Stomach smooth muscle (tissue), 2 donors: ENCODE results near the gene SMYD3.

ENCODE experiments used
- H3K27ac ChIP-seq: one replicate; pipeline ENCODE4 v1.7.0; 2013; ENCODE audit warnings: mild to moderate bottlenecking, low read length, inconsistent platforms
- H3K27me3 ChIP-seq, 2 donors: one replicate each; pipeline ENCODE4 v1.7.0; 2013; ENCODE audit warnings: low read length in 2 of 2; ENCODE audit not compliant: insufficient read depth in 2 of 2, control insufficient read depth in 1 of 2
- H3K36me3 ChIP-seq, 2 donors: one replicate each; pipeline ENCODE4 v1.7.0; 2013; ENCODE audit warnings: low read length in 2 of 2; ENCODE audit not compliant: control insufficient read depth in 2 of 2, insufficient read depth in 2 of 2
- H3K4me1 ChIP-seq: one replicate; pipeline ENCODE4 v1.7.0; 2013; ENCODE audit warnings: low read length; ENCODE audit not compliant: control insufficient read depth, insufficient read depth
- H3K4me3 ChIP-seq, 2 donors: one replicate each; pipeline ENCODE4 v1.7.0; 2013; ENCODE audit warnings: low read length in 2 of 2
- H3K9ac ChIP-seq, 2 donors: one replicate each; pipeline ENCODE4 v1.7.0; 2013; ENCODE audit warnings: low read length in 2 of 2, mild to moderate bottlenecking in 1 of 2
- H3K9me3 ChIP-seq, 2 donors: one replicate each; pipeline ENCODE4 v1.7.0; 2013; ENCODE audit warnings: low read length in 2 of 2; ENCODE audit not compliant: control insufficient read depth in 2 of 2
- donor health status: healthy.
- donor health status: Pancreatic carcinoma.

SMYD3 gene

DNA sequence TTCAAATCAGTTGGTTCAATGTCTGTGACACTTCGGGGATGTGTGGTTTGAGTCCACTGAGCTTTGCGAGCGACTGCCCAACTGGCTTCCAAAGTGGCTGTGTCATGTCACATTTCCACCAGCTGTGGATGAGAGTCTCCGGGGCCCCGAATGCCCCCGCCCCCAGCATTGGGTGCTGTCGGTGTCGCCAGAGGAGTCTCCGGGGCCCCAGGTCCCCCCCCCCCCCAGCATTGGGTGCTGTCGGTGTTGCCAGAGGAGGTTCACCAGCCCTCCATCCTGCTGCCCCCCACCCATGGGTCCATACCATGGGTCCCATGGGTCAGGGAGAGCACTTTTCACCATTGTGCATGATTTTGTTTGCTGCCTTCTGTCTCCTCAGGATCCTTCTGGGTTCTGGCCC lies 9.0 kb upstream of the SMYD3 start:
- H3K36me3 ChIP-seq, result no peaks in the 10 kb centered on the region
- no peak overlapping the region for H3K4me3 ChIP-seq
- H3K9ac ChIP-seq, result no peak overlapping the region
- H3K4me1 ChIP-seq, result no peaks in the 10 kb centered on the region
- no peak overlapping the region for H3K27ac ChIP-seq
- no peaks in the 10 kb centered on the region for H3K27me3 ChIP-seq
- H3K9me3 ChIP-seq, result peaks cover 6 to 34% of the 10 kb centered on the region in 2 donors

- Histone ChIP-seq H3K4me1 (no peaks in the 10 kb centered on the region), H3K27ac (no peak overlapping the region), H3K36me3 (no peaks in the 10 kb centered on the region), H3K9ac (no peak overlapping the region), H3K9me3 (peaks cover 6 to 34% of the 10 kb centered on the region in 2 donors), H3K27me3 (no peaks in the 10 kb centered on the region), H3K4me3 (peak overlapping the region in 1 of 2 donors; percentile 31)
Measured at GRCh38 chr1:246515390-246516005, 8.4 kb upstream of the SMYD3 start.

DNA sequence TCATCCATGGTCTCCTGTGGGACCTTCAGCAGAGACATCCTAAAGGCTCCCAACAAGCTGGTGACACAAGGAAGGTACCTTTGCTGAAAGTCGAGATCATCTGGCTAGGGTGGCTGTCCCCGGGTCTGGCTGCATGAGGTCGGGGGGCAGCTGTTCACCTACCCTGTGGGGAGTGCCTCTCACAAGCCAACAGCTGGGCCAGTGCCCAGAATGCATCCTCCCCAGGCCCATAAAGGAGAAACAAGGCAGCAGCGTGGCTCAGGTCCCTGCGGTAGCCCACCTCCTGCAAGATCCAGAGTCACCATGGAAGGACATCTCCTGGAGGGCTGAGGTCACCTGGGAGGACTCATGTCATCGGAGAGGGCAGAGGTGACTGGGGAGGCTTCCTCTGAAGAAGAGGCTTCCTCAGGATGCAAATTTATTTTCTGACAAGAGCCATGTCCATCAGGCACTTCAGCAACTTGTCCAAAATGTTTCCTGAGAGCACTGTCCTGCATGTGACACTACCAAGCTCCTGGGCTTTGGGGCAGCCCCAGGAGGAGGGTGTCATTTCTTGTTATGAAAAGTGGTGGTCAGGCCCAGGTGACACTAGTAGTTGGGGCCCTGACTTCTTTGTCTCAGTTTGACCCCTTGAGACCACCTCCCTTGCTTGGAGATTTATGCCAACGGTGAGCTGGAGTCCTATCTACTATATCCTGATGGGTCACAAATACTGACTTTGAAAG lies 6.7 kb upstream of the SMYD3 start:
- H3K4me3 ChIP-seq, result peak overlapping the region in 1 of 2 donors; percentile 19
- H3K27ac ChIP-seq, result no peak overlapping the region
- no peaks in the 10 kb centered on the region for H3K27me3 ChIP-seq
- peaks cover 6 to 34% of the 10 kb centered on the region in 2 donors for H3K9me3 ChIP-seq
- H3K36me3 ChIP-seq, result no peaks in the 10 kb centered on the region
- H3K4me1 ChIP-seq, result no peaks in the 10 kb centered on the region
- no peak overlapping the region for H3K9ac ChIP-seq

GRCh38 chr1:246513041-246513440 lies 6.0 kb upstream of the SMYD3 start:
- no peaks in the 10 kb centered on the region for H3K4me1 ChIP-seq
- no peak overlapping the region for H3K9ac ChIP-seq
- H3K4me3 ChIP-seq, result no peak overlapping the region
- H3K36me3 ChIP-seq, result no peaks in the 10 kb centered on the region
- no peak overlapping the region for H3K27ac ChIP-seq
- H3K9me3 ChIP-seq, result peaks cover 6 to 34% of the 10 kb centered on the region in 2 donors
- H3K27me3 ChIP-seq, result no peaks in the 10 kb centered on the region

DNA sequence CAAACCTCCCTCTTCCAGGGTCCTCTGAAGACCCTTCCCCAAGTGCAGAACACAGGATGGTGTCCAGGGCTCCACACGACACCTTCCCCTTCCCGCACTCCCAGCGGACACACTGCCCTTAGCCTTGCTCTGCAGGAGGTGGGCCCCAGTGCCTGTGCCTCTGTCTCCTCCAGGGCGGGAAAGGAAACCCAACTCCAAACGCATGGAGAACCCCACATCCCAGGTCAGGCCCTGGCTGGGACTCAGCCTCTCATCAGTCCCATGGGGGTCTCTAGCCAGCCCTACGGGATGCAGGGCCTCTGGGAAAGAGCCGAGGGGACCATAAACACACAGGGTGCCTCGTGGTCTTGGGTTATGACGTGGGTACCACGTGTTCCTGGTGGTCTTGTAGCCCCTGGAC lies 5.6 kb upstream of the SMYD3 start:
- Histone ChIP-seq H3K9me3 (peaks cover 6 to 34% of the 10 kb centered on the region in 2 donors), H3K27ac (no peak overlapping the region), H3K36me3 (no peaks in the 10 kb centered on the region), H3K4me1 (no peaks in the 10 kb centered on the region), H3K9ac (no peak overlapping the region), H3K4me3 (no peak overlapping the region), H3K27me3 (no peaks in the 10 kb centered on the region)

DNA sequence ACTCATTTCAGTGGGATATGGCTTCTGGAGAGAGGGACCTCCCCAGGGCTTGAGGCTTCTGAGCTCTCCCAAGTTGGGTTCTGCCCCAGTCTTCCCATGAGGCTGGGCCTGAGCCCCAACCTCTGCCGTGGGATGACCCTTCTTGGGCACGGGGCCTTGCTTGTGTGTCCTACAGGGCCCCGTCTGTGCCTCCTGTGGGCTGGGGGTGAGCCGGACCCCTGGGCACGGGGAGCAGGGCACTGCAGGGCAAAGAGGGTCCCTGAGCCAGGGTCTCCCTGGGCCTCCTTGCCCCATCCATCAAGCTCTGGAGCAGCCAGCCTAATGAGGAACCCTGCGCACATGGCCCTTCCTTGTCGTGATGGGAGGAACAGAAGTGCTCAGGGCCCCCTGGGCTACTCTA lies 5.2 kb upstream of the SMYD3 start:
- Histone ChIP-seq H3K9me3 (peaks cover 6 to 33% of the 10 kb centered on the region in 2 donors), H3K4me3 (no peak overlapping the region), H3K36me3 (no peaks in the 10 kb centered on the region), H3K27me3 (no peaks in the 10 kb centered on the region), H3K27ac (no peak overlapping the region), H3K9ac (no peak overlapping the region), H3K4me1 (no peaks in the 10 kb centered on the region)

- Histone ChIP-seq H3K36me3 (no peaks in the 10 kb centered on the region), H3K4me3 (no peak overlapping the region), H3K27me3 (no peaks in the 10 kb centered on the region)
Measured at GRCh38 chr1:246511203-246511602, 4.1 kb upstream of the SMYD3 start.

GRCh38 chr1:246510147-246511030 lies 3.3 kb upstream of the SMYD3 start:
- Histone ChIP-seq H3K27me3 (no peaks in the 10 kb centered on the region), H3K9me3 (peaks cover 6 to 18% of the 10 kb centered on the region in 2 donors), H3K36me3 (no peaks in the 10 kb centered on the region), H3K27ac (no peak overlapping the region), H3K4me3 (no peak overlapping the region), H3K4me1 (peaks cover 8% of the 10 kb centered on the region), H3K9ac (no peak overlapping the region)

More at GRCh38 chr1:246511203-246511602, 4.1 kb upstream of the SMYD3 start:
- Histone ChIP-seq H3K9me3 (peaks cover 6 to 22% of the 10 kb centered on the region in 2 donors), H3K27ac (no peak overlapping the region), H3K4me1 (peaks cover 4% of the 10 kb centered on the region), H3K9ac (no peak overlapping the region)

- peaks cover 0 to 7% of the 10 kb centered on the region in 2 donors for H3K9me3 ChIP-seq
- H3K4me1 ChIP-seq, result peaks cover 8% of the 10 kb centered on the region
- no peaks in the 10 kb centered on the region for H3K27me3 ChIP-seq
- no peak overlapping the region for H3K4me3 ChIP-seq
- no peak overlapping the region for H3K27ac ChIP-seq
- H3K36me3 ChIP-seq, result no peaks in the 10 kb centered on the region
- no peak overlapping the region for H3K9ac ChIP-seq
Measured at GRCh38 chr1:246508897-246509688, 2.0 kb upstream of the SMYD3 start.

DNA sequence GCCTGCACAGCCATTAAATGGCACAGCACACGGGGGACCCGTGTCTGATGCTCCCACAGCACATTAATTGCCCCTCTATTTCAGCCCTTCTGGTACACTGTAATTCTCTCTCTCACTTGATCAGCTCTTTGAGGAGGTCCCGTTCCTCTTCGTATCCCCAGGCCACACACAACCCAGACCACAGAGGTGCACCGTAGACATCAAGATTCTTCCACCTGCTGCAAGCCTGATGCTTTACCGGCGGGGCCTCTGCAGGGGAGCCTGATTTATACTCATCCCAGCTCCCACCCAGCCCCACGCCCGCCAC lies 759 bp downstream of the SMYD3 start:
- Histone ChIP-seq H3K36me3 (no peaks in the 10 kb centered on the region), H3K4me3 (peak overlapping the region; percentile 84 to 92), H3K9me3 (no peaks in the 10 kb centered on the region), H3K4me1 (peaks cover 8% of the 10 kb centered on the region), H3K27me3 (no peaks in the 10 kb centered on the region), H3K27ac (no peak overlapping the region), H3K9ac (peak overlapping the region; percentile 58)
